ENCODE measurements around the gene DKK1. TPM values are rescaled to one million over a fixed set of nuclear protein-coding genes. Genes with fewer than 3 reads are reported as not detected.
A peak's percentile ranks its signal among the peaks of the same experiment; 100 is the strongest.

Gene DKK1
- 100 to 1,000 TPM in 1 of 3 donors, 1 to 10 TPM in 2; 2.0 to 142 (median 3.3) TPM for total RNA-seq

GRCh38 chr10:52313933-52314821 lies at the start of gene DKK1:
Gene DKK1, plus strand, starts transcription at chr10:52314281. Its CDS starts 154 bp downstream, at chr10:52314435.
- no peaks in the 10 kb centered on the region for H3K9me3 ChIP-seq
- TF ChIP-seq POLR2AphosphoS5 (IDR thresholded peaks at IDR 0.05) (no peak), POLR2A (IDR thresholded peaks at IDR 0.05) (no peak), CTCF (IDR thresholded peaks at IDR 0.05) (peak; percentile 42 to 53 (median 45))
- peak within 1 kb of the TSS; percentile 54 to 73 (median 55) for H3K4me3 ChIP-seq
- no peaks in the 10 kb centered on the region for H3K4me1 ChIP-seq
- intact Hi-C loops (cut with DNase I; ENCODE audit: low total_unique reads) = no loop called here
- no peaks in the 10 kb centered on the region for H3K36me3 ChIP-seq
- H3K27ac ChIP-seq = no peak within 1 kb of the TSS
- DNase-seq (ENCODE audit: low spot score in 2 of 2) = peak in 1 of 2 donors; percentile 21
- peaks cover 0 to 41% of the 10 kb centered on the region in 2 donors for H3K27me3 ChIP-seq

- Histone ChIP-seq H3K27ac (no peak overlapping the region), H3K4me3 (no peak overlapping the region), H3K36me3 (no peaks in the 10 kb centered on the region), H3K27me3 (no peaks in the 10 kb centered on the region), H3K4me1 (no peaks in the 10 kb centered on the region), H3K9me3 (no peaks in the 10 kb centered on the region)
- intact Hi-C loops (cut with DNase I; ENCODE audit: low total_unique reads) = no loop called here
- TF ChIP-seq POLR2A (IDR thresholded peaks at IDR 0.05) (no peak), CTCF (IDR thresholded peaks at IDR 0.05) (no peak), POLR2AphosphoS5 (IDR thresholded peaks at IDR 0.05) (no peak)
- DNase-seq (ENCODE audit: low spot score in 2 of 2) = no peak
These were observed 48.8 kb upstream of the DKK1 start for GRCh38 chr10:52265131-52265926.

- intact Hi-C loops (cut with DNase I; ENCODE audit: low total_unique reads) = no loop called here
These were observed 47.2 kb upstream of the DKK1 start for GRCh38 chr10:52266858-52267257.

GRCh38 chr10:52268790-52269189 lies 45.3 kb upstream of the DKK1 start:
- intact Hi-C loops (cut with DNase I; ENCODE audit: low total_unique reads) = no loop called here
- no peaks in the 10 kb centered on the region for H3K27me3 ChIP-seq

More at GRCh38 chr10:52266858-52267257, 47.2 kb upstream of the DKK1 start:
- no peaks in the 10 kb centered on the region for H3K27me3 ChIP-seq
- no peaks in the 10 kb centered on the region for H3K36me3 ChIP-seq
- no peak overlapping the region for H3K4me3 ChIP-seq
- DNase-seq (ENCODE audit: low spot score in 2 of 2) = no peak
- H3K27ac ChIP-seq = no peak overlapping the region
- H3K9me3 ChIP-seq = no peaks in the 10 kb centered on the region
- H3K4me1 ChIP-seq = no peaks in the 10 kb centered on the region
- no peak for TF ChIP-seq CTCF (IDR thresholded peaks at IDR 0.05)
- TF ChIP-seq POLR2AphosphoS5 (IDR thresholded peaks at IDR 0.05) = no peak
- no peak for TF ChIP-seq POLR2A (IDR thresholded peaks at IDR 0.05)

More at GRCh38 chr10:52268790-52269189, 45.3 kb upstream of the DKK1 start:
- TF ChIP-seq POLR2A (IDR thresholded peaks at IDR 0.05) (no peak), POLR2AphosphoS5 (IDR thresholded peaks at IDR 0.05) (no peak), CTCF (IDR thresholded peaks at IDR 0.05) (no peak)
- Histone ChIP-seq H3K4me3 (no peak overlapping the region), H3K9me3 (no peaks in the 10 kb centered on the region), H3K27ac (no peak overlapping the region), H3K4me1 (no peaks in the 10 kb centered on the region), H3K36me3 (no peaks in the 10 kb centered on the region)
- DNase-seq (ENCODE audit: low spot score in 2 of 2) = no peak

Data from breast epithelium (tissue), 4 donors.